WTC11 (cell line): ENCODE results near the gene IFNAR2. TPM values are rescaled to one million over a fixed set of nuclear protein-coding genes. Genes with fewer than 3 reads are reported as not detected.
A peak's percentile ranks its signal among the peaks of the same experiment; 100 is the strongest.

Experiments
- ATAC-seq: fragments of 200-7000 bp; cut with Tn5 transposase; 2 replicates; pipeline ENCODE4 v1.10.0; 2021; ENCODE audit warnings: mild to moderate bottlenecking, moderate library complexity
- CTCF ChIA-PET: fragments of 300-600 bp; sonication (Branson Sonifier 250); formaldehyde crosslinking; loops from one replicate; lab custom pipeline; 2021; ENCODE audit warnings: antibody characterized with exemption; lab: Charles Lee
- POLR2A ChIA-PET: fragments of 350-600 bp; sonication (Branson Sonifier 250); formaldehyde crosslinking; loops from one replicate; lab custom pipeline; 2021; ENCODE audit warnings: antibody characterized with exemption; lab: Charles Lee
- DNase-seq: peaks from one replicate; pipeline ENCODE4 v3.0.0; 2021; ENCODE audit warnings: low spot score
- H3K27ac Mint-ChIP-seq: 2 replicates; pipeline ENCODE4 v1.8.0; 2021; ENCODE audit warnings: mixed read lengths
- H3K27me3 Mint-ChIP-seq: 2 replicates; pipeline ENCODE4 v1.8.0; 2021; ENCODE audit warnings: low read depth, mild to moderate bottlenecking, moderate library complexity, mixed read lengths
- H3K36me3 Mint-ChIP-seq: 2 replicates; pipeline ENCODE4 v1.8.0; 2021; ENCODE audit warnings: mixed read lengths
- H3K4me1 Mint-ChIP-seq: 2 replicates; pipeline ENCODE4 v1.8.0; 2022; ENCODE audit warnings: mixed read lengths
- H3K4me3 Mint-ChIP-seq: 2 replicates; pipeline ENCODE4 v1.8.0; 2021; ENCODE audit warnings: mild to moderate bottlenecking, moderate library complexity, mixed read lengths
- H3K9me3 Mint-ChIP-seq: 2 replicates; pipeline ENCODE4 v1.8.0; 2021; ENCODE audit warnings: mixed read lengths
- ATF1 ChIP-seq: sonication (generic); formaldehyde crosslinking; IDR thresholded peaks from 2 replicates; pipeline ENCODE4 v1.8.1; 2023; ENCODE audit warnings: mild to moderate bottlenecking, moderate library complexity, missing genetic modification reagents
- CREM ChIP-seq: sonication (generic); formaldehyde crosslinking; IDR thresholded peaks from 2 replicates; pipeline ENCODE4 v1.8.1; 2022; ENCODE audit warnings: mild to moderate bottlenecking, missing genetic modification reagents, moderate library complexity
- EMX1 ChIP-seq: fragments of 250-450 bp; sonication (Bioruptor Pico); IDR thresholded peaks from 2 replicates; pipeline ENCODE4 v1.8.0; 2021; ENCODE audit warnings: mild to moderate bottlenecking
- ESRRA ChIP-seq: sonication (generic); formaldehyde crosslinking; IDR thresholded peaks from 2 replicates; pipeline ENCODE4 v1.8.1; 2022; ENCODE audit warnings: mild to moderate bottlenecking, missing genetic modification reagents, borderline replicate concordance
- ETV6 ChIP-seq: sonication (generic); formaldehyde crosslinking; IDR thresholded peaks from 2 replicates; pipeline ENCODE4 v1.8.1; 2022; ENCODE audit warnings: mild to moderate bottlenecking, missing genetic modification reagents
- GABPB1 ChIP-seq: sonication (generic); formaldehyde crosslinking; IDR thresholded peaks from 2 replicates; pipeline ENCODE4 v1.8.1; 2023; ENCODE audit warnings: mild to moderate bottlenecking, missing genetic modification reagents
- GTF2I ChIP-seq: fragments of 250-450 bp; sonication (Bioruptor Pico); conservative IDR thresholded peaks from 2 replicates; pipeline ENCODE4 v1.4.0; 2021; ENCODE audit warnings: mild to moderate bottlenecking
- MYBL2 ChIP-seq: sonication (generic); formaldehyde crosslinking; IDR thresholded peaks from 2 replicates; pipeline ENCODE4 v1.8.1; 2023; ENCODE audit warnings: mild to moderate bottlenecking, moderate library complexity, missing genetic modification reagents
- NFATC4 ChIP-seq: fragments of 250-450 bp; sonication (Bioruptor Pico); IDR thresholded peaks from 2 replicates; pipeline ENCODE4 v1.9.0; 2021; ENCODE audit warnings: mild to moderate bottlenecking
- PRRX2 ChIP-seq: fragments of 250-450 bp; sonication (Bioruptor Pico); IDR thresholded peaks from 2 replicates; pipeline ENCODE4 v1.8.0; 2021; ENCODE audit warnings: mild to moderate bottlenecking
- TEAD4 ChIP-seq: sonication (generic); formaldehyde crosslinking; IDR thresholded peaks from 2 replicates; pipeline ENCODE4 v1.8.0; 2022; ENCODE audit warnings: mild to moderate bottlenecking, missing genetic modification reagents
- ZNF232 ChIP-seq: sonication (generic); formaldehyde crosslinking; IDR thresholded peaks from 2 replicates; pipeline ENCODE4 v1.8.0; 2022; ENCODE audit warnings: mild to moderate bottlenecking, missing genetic modification reagents
- ZNF416 ChIP-seq: fragments of 250-450 bp; sonication (Bioruptor Pico); IDR thresholded peaks from 2 replicates; pipeline ENCODE4 v1.9.0; 2021; ENCODE audit warnings: mild to moderate bottlenecking, inconsistent platforms
- ZNF671 ChIP-seq: fragments of 250-450 bp; sonication (Bioruptor Pico); IDR thresholded peaks from 2 replicates; pipeline ENCODE4 v1.8.0; 2021; ENCODE audit warnings: mild to moderate bottlenecking
- total RNA-seq: library from RNA; stranded (reverse); gene quantifications from 3 replicates; pipeline ENCODE4 v1.2.3, GENCODE V29; 2021
- TF ChIP-seq, protein P1 (sequence below): fragments of 250-450 bp; sonication (Bioruptor Pico); IDR thresholded peaks from 2 replicates; pipeline ENCODE4 v1.9.0; 2021; ENCODE audit warnings: moderate library complexity, mild to moderate bottlenecking, inconsistent platforms, borderline replicate concordance
- TF ChIP-seq, protein P2 (sequence below): sonication (generic); formaldehyde crosslinking; IDR thresholded peaks from 2 replicates; pipeline ENCODE4 v1.8.0; 2023; ENCODE audit warnings: missing genetic modification reagents
- TF ChIP-seq, protein P3 (sequence below): sonication (generic); formaldehyde crosslinking; IDR thresholded peaks from 2 replicates; pipeline ENCODE4 v1.8.0; 2023; ENCODE audit warnings: mild to moderate bottlenecking, missing genetic modification reagents
- TF ChIP-seq, protein P4 (sequence below): sonication (generic); formaldehyde crosslinking; IDR thresholded peaks from 2 replicates; pipeline ENCODE4 v1.8.0; 2022; ENCODE audit warnings: mild to moderate bottlenecking, missing genetic modification reagents
- TF ChIP-seq, protein P5 (sequence below): fragments of 250-450 bp; sonication (Bioruptor Pico); IDR thresholded peaks from 2 replicates; pipeline ENCODE4 v2.1.2; 2022; ENCODE audit warnings: mild to moderate bottlenecking, moderate library complexity
- TF ChIP-seq, protein P6 (sequence below): sonication (generic); formaldehyde crosslinking; conservative IDR thresholded peaks from 2 replicates; pipeline ENCODE4 v1.8.1; 2023; ENCODE audit warnings: mild to moderate bottlenecking, low read depth, missing genetic modification reagents, moderate library complexity
- TF ChIP-seq, protein P7 (sequence below): fragments of 250-450 bp; sonication (Bioruptor Pico); IDR thresholded peaks from 2 replicates; pipeline ENCODE4 v1.9.0; 2021; ENCODE audit warnings: mild to moderate bottlenecking
- TF ChIP-seq, protein P8 (sequence below): sonication (generic); formaldehyde crosslinking; IDR thresholded peaks from 2 replicates; pipeline ENCODE4 v1.8.1; 2022; ENCODE audit warnings: missing genetic modification reagents, borderline replicate concordance

IFNAR2 gene
- total RNA-seq, 1 experiment from 2014 or later: 13.3 TPM

DNA sequence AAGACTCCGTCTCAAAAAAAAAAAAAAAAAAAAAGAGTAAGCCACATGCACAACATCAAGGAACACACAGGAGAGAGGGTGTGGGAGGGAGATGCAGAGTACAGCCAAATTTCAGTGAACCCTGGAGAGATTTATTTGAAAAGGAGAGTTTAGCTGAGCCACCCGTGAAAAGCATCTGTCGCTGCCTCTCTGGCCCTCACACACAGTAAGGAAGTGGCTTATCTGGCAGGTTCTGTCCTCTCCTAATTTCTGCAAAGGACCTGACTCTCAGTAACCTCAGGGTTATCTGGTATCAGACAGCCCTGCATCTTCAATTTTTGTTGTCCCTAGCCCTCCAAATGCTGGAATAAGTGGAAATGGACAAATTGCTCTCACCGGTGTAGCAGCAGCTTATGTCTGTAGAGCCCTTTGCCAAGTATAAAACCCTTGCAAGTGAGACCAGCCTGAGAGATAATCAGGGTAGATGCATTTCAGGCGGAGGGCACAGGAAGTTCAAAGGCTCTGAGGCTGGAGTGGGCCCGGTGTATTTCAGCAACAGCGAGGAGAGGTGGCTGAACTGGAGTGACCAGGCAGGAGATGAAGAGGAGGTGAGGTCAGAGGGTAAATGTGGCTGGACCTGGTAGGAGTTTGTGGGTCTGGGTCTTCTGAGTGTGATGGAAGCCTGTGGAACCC lies 19.7 kb downstream of the IFNAR2 start:
- CTCF ChIA-PET: no interaction called here
- Mint-ChIP-seq H3K27me3 (no peaks in the 10 kb centered on the region), H3K27ac (no peak overlapping the region), H3K36me3 (peaks cover 76% of the 10 kb centered on the region), H3K9me3 (no peaks in the 10 kb centered on the region), H3K4me1 (0 out of 2 replicates have a peak, but pooled peaks cover 7% of the 10 kb centered on the region), H3K4me3 (no peak overlapping the region)
- TF ChIP-seq TEAD4 (CRISPR knock-in tag) (no peak), ETV6 (no peak), NFATC4 (no peak), ZNF416 (CRISPR knock-in tag) (no peak), CREM (CRISPR knock-in tag) (no peak), ZNF671 (CRISPR knock-in tag) (no peak), MYBL2 (CRISPR knock-in tag) (no peak), EMX1 (CRISPR knock-in tag) (no peak), GTF2I (no peak), ZNF232 (CRISPR knock-in tag) (no peak), ESRRA (CRISPR knock-in tag) (no peak)
- TF ChIP-seq, protein P1, sequence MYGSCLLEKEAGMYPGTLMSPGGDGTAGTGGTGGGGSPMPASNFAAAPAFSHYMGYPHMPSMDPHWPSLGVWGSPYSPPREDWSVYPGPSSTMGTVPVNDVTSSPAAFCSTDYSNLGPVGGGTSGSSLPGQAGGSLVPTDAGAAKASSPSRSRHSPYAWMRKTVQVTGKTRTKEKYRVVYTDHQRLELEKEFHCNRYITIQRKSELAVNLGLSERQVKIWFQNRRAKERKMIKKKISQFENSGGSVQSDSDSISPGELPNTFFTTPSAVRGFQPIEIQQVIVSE: no peak
- TF ChIP-seq, protein P2, sequence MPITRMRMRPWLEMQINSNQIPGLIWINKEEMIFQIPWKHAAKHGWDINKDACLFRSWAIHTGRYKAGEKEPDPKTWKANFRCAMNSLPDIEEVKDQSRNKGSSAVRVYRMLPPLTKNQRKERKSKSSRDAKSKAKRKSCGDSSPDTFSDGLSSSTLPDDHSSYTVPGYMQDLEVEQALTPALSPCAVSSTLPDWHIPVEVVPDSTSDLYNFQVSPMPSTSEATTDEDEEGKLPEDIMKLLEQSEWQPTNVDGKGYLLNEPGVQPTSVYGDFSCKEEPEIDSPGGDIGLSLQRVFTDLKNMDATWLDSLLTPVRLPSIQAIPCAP (CRISPR knock-in tag): no peak
- TF ChIP-seq, protein P3, sequence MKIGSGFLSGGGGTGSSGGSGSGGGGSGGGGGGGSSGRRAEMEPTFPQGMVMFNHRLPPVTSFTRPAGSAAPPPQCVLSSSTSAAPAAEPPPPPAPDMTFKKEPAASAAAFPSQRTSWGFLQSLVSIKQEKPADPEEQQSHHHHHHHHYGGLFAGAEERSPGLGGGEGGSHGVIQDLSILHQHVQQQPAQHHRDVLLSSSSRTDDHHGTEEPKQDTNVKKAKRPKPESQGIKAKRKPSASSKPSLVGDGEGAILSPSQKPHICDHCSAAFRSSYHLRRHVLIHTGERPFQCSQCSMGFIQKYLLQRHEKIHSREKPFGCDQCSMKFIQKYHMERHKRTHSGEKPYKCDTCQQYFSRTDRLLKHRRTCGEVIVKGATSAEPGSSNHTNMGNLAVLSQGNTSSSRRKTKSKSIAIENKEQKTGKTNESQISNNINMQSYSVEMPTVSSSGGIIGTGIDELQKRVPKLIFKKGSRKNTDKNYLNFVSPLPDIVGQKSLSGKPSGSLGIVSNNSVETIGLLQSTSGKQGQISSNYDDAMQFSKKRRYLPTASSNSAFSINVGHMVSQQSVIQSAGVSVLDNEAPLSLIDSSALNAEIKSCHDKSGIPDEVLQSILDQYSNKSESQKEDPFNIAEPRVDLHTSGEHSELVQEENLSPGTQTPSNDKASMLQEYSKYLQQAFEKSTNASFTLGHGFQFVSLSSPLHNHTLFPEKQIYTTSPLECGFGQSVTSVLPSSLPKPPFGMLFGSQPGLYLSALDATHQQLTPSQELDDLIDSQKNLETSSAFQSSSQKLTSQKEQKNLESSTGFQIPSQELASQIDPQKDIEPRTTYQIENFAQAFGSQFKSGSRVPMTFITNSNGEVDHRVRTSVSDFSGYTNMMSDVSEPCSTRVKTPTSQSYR (CRISPR knock-in tag): no peak
- TF ChIP-seq, protein P4, sequence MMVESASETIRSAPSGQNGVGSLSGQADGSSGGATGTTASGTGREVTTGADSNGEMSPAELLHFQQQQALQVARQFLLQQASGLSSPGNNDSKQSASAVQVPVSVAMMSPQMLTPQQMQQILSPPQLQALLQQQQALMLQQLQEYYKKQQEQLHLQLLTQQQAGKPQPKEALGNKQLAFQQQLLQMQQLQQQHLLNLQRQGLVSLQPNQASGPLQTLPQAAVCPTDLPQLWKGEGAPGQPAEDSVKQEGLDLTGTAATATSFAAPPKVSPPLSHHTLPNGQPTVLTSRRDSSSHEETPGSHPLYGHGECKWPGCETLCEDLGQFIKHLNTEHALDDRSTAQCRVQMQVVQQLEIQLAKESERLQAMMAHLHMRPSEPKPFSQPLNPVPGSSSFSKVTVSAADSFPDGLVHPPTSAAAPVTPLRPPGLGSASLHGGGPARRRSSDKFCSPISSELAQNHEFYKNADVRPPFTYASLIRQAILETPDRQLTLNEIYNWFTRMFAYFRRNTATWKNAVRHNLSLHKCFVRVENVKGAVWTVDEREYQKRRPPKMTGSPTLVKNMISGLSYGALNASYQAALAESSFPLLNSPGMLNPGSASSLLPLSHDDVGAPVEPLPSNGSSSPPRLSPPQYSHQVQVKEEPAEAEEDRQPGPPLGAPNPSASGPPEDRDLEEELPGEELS (CRISPR knock-in tag): no peak
- TF ChIP-seq, protein P5, sequence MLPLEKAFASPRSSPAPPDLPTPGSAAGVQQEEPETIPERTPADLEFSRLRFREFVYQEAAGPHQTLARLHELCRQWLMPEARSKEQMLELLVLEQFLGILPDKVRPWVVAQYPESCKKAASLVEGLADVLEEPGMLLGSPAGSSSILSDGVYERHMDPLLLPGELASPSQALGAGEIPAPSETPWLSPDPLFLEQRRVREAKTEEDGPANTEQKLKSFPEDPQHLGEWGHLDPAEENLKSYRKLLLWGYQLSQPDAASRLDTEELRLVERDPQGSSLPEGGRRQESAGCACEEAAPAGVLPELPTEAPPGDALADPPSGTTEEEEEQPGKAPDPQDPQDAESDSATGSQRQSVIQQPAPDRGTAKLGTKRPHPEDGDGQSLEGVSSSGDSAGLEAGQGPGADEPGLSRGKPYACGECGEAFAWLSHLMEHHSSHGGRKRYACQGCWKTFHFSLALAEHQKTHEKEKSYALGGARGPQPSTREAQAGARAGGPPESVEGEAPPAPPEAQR: no peak
- ATAC-seq: no peak
- no peak for DNase-seq
- POLR2A ChIA-PET: no interaction called here

DNA sequence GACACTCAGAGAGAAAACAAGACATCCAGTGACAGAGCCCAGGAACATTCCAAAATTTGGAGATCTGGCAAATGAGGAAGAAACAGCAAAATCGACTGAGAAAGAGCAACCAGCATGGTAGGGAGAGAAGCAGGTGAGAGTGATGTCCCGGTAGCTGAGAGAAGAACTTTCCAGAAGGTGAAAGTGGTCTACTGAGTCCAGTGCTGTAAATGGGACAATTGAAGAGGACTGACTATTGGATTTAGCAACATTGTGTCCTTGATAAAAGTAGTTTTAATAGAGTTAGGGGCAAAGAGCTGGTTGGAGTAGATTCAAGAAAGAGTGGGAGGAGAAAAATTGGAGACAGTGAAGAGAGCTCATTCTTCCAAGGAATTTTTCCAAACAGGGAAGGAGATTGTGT lies 21.4 kb downstream of the IFNAR2 start:
- Mint-ChIP-seq H3K27ac (peak overlapping the region; percentile 9; the same call in 1 of the 2 replicates), H3K36me3 (peaks cover 77% of the 10 kb centered on the region), H3K27me3 (no peaks in the 10 kb centered on the region), H3K4me3 (no peak overlapping the region), H3K9me3 (no peaks in the 10 kb centered on the region), H3K4me1 (0 out of 2 replicates have a peak, but pooled peaks cover 7% of the 10 kb centered on the region)
- CTCF ChIA-PET: no interaction called here
- ATAC-seq (no peak), DNase-seq (no peak)
- POLR2A ChIA-PET: no interaction called here
- TF ChIP-seq, protein P6, sequence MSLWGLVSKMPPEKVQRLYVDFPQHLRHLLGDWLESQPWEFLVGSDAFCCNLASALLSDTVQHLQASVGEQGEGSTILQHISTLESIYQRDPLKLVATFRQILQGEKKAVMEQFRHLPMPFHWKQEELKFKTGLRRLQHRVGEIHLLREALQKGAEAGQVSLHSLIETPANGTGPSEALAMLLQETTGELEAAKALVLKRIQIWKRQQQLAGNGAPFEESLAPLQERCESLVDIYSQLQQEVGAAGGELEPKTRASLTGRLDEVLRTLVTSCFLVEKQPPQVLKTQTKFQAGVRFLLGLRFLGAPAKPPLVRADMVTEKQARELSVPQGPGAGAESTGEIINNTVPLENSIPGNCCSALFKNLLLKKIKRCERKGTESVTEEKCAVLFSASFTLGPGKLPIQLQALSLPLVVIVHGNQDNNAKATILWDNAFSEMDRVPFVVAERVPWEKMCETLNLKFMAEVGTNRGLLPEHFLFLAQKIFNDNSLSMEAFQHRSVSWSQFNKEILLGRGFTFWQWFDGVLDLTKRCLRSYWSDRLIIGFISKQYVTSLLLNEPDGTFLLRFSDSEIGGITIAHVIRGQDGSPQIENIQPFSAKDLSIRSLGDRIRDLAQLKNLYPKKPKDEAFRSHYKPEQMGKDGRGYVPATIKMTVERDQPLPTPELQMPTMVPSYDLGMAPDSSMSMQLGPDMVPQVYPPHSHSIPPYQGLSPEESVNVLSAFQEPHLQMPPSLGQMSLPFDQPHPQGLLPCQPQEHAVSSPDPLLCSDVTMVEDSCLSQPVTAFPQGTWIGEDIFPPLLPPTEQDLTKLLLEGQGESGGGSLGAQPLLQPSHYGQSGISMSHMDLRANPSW (CRISPR knock-in tag): no peak
- TF ChIP-seq, protein P5: no peak
- TF ChIP-seq, protein P7, sequence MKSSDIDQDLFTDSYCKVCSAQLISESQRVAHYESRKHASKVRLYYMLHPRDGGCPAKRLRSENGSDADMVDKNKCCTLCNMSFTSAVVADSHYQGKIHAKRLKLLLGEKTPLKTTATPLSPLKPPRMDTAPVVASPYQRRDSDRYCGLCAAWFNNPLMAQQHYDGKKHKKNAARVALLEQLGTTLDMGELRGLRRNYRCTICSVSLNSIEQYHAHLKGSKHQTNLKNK (CRISPR knock-in tag): no peak
- TF ChIP-seq, protein P8, sequence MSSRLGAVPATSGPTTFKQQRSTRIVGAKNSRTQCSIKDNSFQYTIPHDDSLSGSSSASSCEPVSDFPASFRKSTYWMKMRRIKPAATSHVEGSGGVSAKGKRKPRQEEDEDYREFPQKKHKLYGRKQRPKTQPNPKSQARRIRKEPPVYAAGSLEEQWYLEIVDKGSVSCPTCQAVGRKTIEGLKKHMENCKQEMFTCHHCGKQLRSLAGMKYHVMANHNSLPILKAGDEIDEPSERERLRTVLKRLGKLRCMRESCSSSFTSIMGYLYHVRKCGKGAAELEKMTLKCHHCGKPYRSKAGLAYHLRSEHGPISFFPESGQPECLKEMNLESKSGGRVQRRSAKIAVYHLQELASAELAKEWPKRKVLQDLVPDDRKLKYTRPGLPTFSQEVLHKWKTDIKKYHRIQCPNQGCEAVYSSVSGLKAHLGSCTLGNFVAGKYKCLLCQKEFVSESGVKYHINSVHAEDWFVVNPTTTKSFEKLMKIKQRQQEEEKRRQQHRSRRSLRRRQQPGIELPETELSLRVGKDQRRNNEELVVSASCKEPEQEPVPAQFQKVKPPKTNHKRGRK: no peak
- TF ChIP-seq PRRX2 (CRISPR knock-in tag) (no peak), GABPB1 (no peak), ATF1 (CRISPR knock-in tag) (no peak)
